ENCODE measurements around the gene ATL2. TPM values are rescaled to one million over a fixed set of nuclear protein-coding genes. Genes with fewer than 3 reads are reported as not detected.

The ATL2 gene
- total RNA-seq, 1 donor from 2014 or later = 72.9 TPM

DNA sequence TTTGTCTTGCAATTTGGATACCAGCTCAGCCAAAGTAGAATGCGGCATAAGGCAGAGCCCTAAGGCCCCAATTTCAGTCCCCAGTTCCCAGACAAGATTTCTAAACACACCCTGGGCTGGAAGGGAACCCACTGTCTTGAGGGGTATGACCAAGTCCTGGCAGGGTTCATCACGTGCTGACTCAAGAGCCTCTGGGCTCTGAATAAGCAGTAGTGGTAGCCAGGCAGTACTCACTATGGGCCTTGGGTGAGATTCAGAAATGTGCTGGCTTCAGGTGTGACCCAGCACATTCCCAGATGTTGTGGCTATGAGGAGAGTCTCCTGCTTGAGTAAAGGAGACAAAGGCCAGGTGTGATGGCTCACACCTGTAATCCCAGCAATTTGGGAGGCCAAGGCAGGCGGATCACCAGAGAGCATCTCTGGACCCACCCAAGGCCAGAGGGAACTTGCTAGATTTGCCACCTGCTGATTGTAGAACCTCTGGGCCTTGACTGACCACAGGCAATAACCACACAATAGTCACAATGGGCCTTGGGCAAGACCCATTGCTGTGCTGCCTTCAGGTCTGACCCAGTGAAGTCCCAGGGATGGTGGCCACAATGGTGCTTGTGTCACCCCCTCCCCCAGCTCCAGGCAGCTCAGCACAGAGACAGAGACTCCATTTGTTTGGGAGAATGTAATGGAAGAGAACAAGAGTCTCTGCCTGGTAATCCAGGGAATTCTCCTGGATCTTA is 74.9 kb downstream of the ATL2 start:
- H3K27ac Mint-ChIP-seq (ENCODE audit: unreplicated experiment) = no peak overlapping the region
- no peak overlapping the region for H3K4me3 Mint-ChIP-seq
- no peak for DNase-seq (ENCODE audit: low read depth, low spot score)
- TF ChIP-seq, protein P1, sequence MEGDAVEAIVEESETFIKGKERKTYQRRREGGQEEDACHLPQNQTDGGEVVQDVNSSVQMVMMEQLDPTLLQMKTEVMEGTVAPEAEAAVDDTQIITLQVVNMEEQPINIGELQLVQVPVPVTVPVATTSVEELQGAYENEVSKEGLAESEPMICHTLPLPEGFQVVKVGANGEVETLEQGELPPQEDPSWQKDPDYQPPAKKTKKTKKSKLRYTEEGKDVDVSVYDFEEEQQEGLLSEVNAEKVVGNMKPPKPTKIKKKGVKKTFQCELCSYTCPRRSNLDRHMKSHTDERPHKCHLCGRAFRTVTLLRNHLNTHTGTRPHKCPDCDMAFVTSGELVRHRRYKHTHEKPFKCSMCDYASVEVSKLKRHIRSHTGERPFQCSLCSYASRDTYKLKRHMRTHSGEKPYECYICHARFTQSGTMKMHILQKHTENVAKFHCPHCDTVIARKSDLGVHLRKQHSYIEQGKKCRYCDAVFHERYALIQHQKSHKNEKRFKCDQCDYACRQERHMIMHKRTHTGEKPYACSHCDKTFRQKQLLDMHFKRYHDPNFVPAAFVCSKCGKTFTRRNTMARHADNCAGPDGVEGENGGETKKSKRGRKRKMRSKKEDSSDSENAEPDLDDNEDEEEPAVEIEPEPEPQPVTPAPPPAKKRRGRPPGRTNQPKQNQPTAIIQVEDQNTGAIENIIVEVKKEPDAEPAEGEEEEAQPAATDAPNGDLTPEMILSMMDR (conservative IDR thresholded peaks at IDR 0.05) = no peak
- no peaks in the 10 kb centered on the region for H3K9me3 Mint-ChIP-seq
- H3K36me3 Mint-ChIP-seq (ENCODE audit: low read depth) = peaks cover 36% of the 10 kb centered on the region
- H3K4me1 Mint-ChIP-seq = peaks cover 8% of the 10 kb centered on the region
- no peaks in the 10 kb centered on the region for H3K27me3 Mint-ChIP-seq (ENCODE audit: low read depth)

DNA sequence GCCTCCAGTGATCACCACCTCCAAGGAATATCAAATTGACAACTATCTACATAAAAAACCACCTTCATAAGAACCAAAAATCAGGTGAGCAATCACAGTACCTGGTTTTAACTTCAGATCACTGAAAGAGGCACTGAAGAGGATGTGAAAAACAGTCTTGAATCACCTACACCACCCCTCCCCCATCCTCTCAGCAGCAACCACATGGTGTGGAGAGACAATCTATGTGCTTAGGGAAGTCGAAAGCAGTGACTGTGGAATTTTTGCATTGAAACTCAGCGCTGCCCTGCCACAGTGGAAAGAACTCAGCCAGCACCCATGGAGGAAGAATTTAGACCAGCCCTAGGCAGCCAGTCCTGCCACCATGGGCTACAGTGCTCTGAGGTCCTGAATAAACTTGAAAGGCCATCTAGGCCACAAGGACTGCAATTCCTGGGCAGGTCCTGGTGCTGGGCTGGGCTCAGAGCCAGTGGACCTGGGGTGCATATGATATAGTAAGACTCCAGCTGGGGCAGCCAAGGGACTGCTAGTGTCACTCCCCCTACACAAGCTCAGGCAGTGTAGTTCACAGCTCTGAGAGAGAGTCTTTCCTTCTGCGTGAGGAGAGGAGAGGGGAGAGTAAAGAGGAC is 75.6 kb downstream of the ATL2 start:
- Mint-ChIP-seq H3K9me3 (no peaks in the 10 kb centered on the region), H3K4me3 (no peak overlapping the region), H3K27ac (ENCODE audit: unreplicated experiment) (no peak overlapping the region), H3K27me3 (ENCODE audit: low read depth) (no peaks in the 10 kb centered on the region), H3K36me3 (ENCODE audit: low read depth) (peaks cover 38% of the 10 kb centered on the region), H3K4me1 (peaks cover 8% of the 10 kb centered on the region)
- no peak for DNase-seq (ENCODE audit: low read depth, low spot score)
- TF ChIP-seq, protein P1 (conservative IDR thresholded peaks at IDR 0.05) = no peak

DNA sequence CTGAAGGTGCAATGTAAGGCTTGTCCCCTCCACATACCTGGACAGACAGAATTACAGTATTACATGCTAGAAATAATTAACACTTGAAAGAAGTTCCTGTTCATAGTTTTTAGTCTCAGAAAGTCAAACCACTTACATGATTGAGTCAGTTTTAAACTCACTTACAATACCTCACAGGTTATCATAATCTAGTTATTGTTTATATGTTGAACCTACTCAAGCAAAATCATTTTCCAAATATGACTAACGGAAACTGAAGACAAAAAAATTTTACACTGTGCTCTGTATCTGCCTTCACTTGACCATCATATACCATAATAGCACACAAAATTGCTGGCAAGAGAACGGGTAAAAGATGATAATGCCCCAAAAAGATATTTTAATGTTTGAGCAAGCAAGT is 78.5 kb downstream of the ATL2 start:
- Mint-ChIP-seq H3K36me3 (ENCODE audit: low read depth) (peaks cover 21% of the 10 kb centered on the region), H3K27ac (ENCODE audit: unreplicated experiment) (no peak overlapping the region), H3K4me1 (peaks cover 8% of the 10 kb centered on the region), H3K27me3 (ENCODE audit: low read depth) (no peaks in the 10 kb centered on the region), H3K4me3 (no peak overlapping the region), H3K9me3 (no peaks in the 10 kb centered on the region)
- no peak for DNase-seq (ENCODE audit: low read depth, low spot score)
- TF ChIP-seq, protein P1 (conservative IDR thresholded peaks at IDR 0.05) = no peak

DNA sequence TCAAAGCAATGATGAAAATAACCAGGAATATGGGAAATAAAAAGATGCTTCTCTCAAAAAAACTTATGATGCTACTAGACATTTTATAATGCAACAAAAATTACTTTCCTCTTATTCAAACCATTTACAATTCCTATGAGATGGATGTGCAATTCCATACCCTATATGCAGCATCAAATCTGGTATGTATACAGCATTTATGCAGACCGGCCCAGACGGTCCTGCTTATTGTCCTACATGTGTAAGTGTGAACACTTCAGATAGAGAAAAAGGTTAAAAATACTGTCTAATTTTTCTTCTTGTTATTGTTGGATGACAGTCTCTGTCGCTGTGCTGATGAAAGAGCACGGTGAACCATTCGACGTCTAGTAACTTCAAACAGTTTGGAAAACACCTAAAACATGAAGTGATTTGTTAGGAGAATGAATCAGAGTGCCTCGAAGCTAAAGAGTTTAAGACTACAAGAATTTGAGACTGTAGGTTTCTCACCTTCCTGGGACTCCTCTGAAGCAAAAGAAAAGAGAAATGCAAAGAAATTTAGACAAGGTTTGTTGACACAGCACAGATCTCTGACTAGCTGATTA is 80.8 kb downstream of the ATL2 start:
- Mint-ChIP-seq H3K27ac (ENCODE audit: unreplicated experiment) (no peak overlapping the region), H3K4me3 (no peak overlapping the region), H3K27me3 (ENCODE audit: low read depth) (no peaks in the 10 kb centered on the region), H3K9me3 (no peaks in the 10 kb centered on the region), H3K4me1 (no peaks in the 10 kb centered on the region), H3K36me3 (ENCODE audit: low read depth) (peaks cover 14% of the 10 kb centered on the region)
- no peak for DNase-seq (ENCODE audit: low read depth, low spot score)
- TF ChIP-seq, protein P1 (conservative IDR thresholded peaks at IDR 0.05) = no peak

DNA sequence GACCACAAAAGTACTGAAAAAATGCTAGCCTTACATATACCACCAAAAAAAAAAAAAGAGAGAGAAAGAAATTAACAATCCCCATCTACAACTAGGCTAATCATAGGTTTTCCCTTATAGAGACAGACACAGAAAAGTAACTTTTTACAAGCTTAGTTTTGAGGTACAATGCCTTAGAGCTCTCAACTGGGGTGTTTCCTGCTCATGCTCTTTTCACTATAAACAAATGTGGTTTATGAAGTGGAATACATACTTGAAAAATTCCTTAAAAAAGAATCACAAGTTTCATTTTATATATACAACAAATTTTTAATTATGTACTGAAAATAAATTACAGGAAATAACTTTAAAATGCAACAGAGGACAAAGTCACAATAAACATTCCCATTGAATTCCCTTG is 82.5 kb downstream of the ATL2 start:
- no peak for DNase-seq (ENCODE audit: low read depth, low spot score)
- no peaks in the 10 kb centered on the region for H3K9me3 Mint-ChIP-seq
- H3K27ac Mint-ChIP-seq (ENCODE audit: unreplicated experiment) = no peak overlapping the region
- peaks cover 14% of the 10 kb centered on the region for H3K36me3 Mint-ChIP-seq (ENCODE audit: low read depth)
- TF ChIP-seq, protein P1 (conservative IDR thresholded peaks at IDR 0.05) = no peak
- H3K27me3 Mint-ChIP-seq (ENCODE audit: low read depth) = no peaks in the 10 kb centered on the region
- H3K4me3 Mint-ChIP-seq = no peak overlapping the region
- H3K4me1 Mint-ChIP-seq = no peaks in the 10 kb centered on the region
